CD4-positive, alpha-beta T cell treated with Interleukin-4 for 1 hour (primary cell): Measurements from ENCODE around the gene SFMBT2.
"Not testable (repeated sequence)": the region's sequence is repeated elsewhere in the genome, so short reads cannot be mapped to it uniquely, and the experiment has no call there.

Source experiments
- DNase-seq, 2 donors: peaks; one replicate each; pipeline ENCODE4 v3.0.0-alpha.2; 2020 to 2022

The SFMBT2 gene

DNA sequence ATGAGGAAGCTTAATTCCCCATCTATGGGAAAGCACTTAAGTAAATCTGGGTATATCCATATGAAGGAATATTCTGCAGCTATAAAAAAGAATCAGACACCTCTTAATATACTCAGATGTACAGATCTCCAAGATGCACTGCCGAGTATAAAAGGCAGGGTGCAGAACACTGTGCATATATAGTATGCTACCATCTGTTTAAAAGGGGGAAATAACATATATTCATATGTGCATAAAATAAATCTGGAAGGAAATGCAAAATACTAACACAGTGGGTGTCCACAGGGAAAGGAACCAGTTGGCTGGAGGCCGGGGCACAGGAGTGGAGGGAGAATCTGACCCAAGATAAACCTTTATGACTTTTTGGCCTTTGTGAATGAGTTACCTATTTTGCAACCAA is 201.4 kb downstream of the SFMBT2 start:
- no peak for DNase-seq

DNA sequence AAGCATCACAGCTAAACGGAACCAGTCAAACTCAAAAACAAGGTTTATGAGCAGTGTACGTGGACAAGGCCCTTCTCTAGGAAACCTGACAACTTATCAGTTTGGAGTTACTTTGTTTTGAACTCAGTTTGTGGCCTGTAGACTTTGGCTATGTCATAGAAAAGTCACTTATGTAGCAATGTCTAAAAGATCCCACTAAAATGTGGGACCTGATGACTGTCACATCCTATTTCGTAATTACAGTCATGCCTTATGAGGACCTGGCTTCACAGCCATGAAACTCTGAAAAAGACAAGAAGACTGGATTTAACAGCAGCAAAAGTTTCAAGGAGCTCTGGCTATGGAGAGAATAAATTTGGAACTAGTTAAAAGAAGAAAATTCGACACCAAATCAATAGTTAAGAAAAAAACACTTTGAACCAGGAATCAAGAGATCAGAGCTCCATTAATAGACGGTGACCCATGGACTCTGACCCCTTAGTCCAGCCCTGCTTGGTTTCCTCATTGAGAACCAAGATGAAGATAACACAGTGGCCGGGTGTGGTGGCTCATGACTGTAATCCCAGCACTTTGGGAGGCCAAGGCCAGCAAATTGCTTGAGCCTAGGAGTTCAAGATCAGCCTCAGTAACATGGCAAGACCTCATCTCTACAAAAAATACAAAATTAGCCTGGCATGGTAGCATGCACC is 204.3 kb downstream of the SFMBT2 start:
- DNase-seq = no peak

DNA sequence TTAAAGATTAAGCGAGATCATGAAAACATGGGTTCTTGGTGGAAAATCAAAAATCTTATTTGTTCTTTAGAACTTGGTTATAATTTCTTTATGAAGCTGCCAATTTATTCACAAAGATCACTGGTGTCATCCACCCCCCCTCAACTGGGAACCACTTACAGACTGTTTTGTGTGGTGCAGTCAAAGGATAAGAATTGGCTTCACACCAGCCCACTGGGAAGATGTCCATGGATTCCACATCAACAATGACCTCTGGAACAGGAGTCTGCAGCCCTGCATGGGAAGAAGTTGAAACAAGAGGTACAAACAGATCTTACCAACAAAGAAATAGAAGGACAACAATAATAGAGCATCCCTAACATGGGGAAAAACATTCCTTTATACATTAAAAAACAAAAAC is 205.2 kb downstream of the SFMBT2 start:
- no peak for DNase-seq

DNA sequence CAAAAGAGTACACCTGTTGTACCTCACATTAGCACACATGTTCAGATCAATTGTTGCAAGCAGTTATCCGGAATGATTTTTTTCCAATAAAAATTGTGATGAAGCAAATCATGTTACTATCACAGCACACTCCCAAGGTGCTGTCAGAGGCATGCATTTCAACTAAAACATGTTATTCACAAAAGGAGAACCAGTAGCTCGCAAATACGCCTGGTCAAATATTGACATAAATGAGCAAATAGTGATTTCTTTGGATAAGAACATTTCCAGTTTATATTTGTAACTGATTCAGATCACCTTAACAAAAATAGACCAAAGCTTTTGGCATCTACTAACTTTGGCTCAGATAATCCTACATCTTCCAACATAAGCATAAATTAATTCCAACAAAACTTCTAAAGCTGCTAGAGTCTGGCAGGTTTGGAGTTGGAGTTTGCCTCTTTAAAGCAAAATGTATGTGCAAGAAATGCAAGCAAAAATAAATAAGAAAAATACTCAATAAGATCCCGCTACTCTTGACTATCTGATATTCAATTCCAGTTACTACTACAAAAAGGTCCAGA is 208.0 kb downstream of the SFMBT2 start:
- DNase-seq = no peak

DNA sequence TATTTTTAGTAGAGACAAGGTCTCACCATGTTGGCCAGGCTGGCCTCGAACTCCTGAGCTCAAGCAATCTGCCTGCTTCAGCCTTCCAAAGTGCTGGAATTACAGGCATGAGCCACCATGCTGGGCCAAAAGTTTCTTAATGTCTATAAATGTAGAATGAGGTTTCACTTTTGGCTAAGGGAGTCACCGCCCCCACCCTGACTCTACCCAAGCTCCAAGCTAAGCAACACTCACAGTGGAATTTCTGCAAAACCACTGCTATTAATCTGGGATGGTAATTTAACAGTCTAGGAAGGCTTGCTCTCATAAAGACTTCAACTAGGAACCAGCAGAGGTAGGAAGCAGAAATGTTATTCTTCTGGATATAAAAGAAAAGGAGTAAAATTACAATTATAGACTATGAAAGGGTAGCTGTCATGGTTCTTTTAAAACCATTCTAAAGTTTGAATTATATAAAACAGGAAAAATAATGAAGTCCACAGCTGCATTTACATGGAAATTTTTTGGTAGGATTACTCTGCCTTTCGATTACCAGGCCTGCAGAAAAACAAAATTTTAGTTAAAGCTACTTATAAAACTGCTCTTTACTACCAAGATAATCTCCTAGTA is 211.6 kb downstream of the SFMBT2 start:
- no peak for DNase-seq

DNA sequence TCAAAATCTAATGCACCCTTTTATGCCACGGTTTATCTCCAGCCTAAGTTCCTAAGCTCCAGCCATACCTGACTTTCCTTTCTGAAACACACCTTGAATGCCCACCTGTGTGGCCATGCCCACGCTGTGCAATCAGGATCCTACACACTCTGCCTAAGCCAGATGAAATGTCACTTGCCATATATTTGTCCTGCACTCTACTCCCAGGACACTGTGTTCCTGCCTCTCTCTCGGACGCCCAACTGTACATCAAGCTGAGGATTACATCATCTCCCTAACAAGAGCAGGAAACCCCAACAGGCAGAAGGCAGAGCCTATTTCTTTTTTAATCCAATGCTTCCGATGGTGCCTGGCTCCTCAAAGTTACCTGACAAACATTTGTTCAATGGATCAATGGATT is 214.6 kb downstream of the SFMBT2 start:
- DNase-seq = no peak

DNA sequence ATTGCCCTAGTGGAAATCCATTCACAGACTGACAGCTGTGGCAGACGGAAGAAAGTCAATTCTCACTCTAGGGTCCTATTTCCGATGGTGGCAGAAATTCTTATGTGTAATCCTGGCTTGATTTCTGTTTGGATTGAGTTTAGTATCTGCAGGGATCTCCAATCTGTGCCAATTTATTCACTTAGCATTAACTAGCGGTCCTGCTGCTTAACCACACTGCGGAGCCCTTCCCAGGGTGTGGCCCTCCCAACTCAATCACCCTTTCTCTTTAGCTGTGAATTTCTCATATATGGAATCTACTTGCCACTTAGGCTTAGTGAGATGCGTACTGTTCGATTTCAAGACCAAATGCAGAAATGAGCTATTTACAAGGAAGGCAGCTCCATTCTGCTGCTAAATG is 215.7 kb downstream of the SFMBT2 start:
- no peak for DNase-seq

DNA sequence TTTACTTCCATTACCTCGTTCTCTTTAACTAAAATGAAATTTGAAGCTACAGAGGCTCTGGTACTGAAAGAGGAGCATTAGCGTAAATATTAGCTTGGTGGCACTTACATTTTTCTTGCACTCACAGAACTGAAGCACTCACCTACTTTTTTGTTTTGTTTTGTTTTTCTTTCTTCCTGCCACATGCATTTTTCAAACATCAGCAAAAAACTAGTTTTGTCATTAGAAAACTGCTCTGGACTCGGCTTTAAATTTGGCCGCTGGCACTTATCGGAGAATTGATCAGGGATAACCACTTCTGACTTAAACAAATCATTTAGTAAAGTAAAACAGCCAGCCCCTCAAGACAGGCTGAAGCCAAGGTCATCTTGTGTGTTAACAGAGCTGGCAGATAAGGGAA is 216.3 kb downstream of the SFMBT2 start:
- no peak for DNase-seq

DNA sequence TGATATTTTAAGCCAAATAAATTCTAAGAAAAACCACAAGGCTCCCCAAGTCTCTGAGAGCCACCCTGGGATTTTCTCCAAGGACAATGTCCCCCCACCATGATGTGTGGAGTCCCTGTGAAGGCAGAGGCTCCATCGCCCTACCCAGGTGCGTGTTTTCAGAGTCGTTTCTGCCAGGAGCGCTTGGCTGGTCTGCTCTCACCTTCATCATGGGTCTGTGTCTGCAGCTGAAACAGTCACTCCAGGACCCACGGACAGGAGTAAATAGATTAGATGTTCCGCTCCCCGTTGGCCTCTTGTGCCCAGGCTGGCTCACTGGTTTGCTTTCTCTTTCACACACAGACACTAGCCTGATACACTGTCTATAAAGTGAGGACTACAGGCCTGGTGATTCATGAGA is 217.5 kb downstream of the SFMBT2 start:
- no peak for DNase-seq

DNA sequence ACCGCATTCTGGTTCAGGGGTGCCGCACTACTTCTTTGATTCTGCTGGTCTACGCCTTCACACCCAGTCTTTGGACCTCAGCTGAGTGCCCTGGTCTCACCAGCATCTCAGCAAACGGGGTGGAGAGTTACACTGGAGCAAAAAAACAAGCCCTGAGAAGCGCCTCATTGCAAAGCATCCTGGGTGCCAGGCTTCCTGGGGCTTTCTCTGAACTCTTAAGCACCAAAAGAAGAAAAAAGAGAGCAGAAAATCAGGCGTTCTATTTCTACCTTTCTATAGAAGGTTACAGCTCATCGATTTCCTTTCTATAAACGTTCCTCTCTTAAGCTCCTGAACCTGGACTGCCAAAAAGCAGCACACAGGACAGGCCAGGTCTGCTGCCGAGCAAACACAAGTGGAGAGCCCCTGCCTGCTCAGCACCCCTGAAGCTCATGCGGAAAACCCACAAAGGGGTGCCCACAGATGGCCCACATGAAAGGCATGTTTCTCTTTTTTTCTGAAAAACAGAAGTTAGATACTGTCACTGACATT is 217.9 kb downstream of the SFMBT2 start:
- DNase-seq = peak; percentile 76 to 79

DNA sequence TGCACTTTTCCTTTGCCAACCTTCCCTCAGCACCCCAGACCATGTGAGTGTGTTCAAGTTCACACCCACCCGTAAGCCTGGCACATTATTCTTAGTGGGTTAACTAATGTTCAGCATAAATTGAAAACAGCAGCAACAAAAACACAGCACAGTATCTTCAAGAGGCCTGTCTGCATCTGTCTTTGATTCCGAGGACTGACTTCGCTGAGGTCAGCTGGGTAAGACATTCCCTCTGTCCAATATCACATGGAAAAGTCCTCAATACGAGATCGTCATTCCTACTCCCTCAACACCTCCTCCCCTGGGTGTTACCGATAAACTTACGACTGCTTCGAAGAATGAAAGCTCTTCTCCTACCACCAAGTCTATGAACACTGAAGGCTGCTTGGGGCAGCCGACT is 218.8 kb downstream of the SFMBT2 start:
- no peak for DNase-seq

DNA sequence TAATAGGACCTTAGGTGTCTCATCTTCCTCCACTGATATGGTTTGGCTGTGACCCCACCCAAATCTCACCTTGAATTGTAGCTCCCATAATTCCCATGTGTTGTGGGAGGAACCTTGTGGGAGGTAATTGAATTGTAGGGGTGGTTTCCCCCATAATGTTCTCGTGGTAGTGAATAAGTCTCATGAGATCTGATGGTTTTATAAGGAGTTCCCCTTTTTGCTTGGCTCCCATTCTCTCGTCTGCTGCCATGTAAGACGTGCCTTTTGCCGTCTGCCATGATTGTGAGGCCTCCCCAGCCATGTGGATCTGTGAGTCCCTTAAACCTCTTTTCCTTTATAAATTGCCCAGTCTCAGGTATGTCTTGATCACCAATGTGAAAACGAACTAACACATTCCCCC is 220.1 kb downstream of the SFMBT2 start:
- not testable (repeated sequence) for DNase-seq

DNA sequence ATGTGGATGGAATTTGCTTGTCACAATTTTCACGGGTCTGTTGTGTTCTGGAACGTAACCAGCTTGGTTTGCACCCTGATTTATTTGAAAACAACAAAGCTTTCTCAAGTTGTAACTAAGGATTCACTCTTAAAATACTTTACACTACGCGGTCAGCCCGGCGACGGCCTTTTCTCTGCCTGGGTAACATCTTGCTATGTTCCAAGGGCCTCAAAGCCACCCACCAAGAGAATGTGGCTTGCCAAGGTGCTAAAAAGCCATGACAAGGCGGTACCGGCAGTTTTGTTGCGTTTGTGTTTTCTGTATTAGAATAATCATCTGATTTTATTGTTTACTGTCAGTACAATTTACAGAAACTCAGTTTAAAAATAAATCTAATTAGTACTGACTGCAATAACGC is 220.9 kb downstream of the SFMBT2 start:
- no peak for DNase-seq

DNA sequence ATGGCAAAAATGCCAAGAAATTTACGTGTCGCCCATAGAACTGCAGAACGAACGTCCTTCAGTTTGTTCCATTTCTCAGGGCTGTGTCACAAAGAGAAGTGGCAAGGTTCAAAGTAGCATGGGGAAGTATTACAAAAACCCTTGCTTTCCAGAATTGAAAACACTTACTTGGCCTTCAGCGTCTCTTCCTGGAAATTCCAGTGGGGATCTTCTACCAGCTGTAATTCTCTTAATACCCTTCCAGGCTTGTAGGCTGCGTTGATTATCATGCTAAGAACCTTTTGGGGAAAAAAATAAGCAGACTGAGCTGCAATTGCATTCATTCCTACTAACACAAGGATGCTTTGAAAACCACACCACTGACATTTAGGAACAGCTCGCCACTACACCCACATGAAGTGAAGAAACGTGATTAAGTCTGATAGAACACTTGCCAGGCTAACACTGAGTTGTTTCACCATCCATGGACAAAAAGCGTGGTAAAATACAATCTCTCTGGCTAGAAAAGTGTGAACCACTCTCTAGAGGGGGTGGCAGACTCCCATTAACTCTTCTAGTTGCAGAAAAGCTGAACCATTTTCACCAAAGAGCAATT is 222.3 kb downstream of the SFMBT2 start:
- no peak for DNase-seq

DNA sequence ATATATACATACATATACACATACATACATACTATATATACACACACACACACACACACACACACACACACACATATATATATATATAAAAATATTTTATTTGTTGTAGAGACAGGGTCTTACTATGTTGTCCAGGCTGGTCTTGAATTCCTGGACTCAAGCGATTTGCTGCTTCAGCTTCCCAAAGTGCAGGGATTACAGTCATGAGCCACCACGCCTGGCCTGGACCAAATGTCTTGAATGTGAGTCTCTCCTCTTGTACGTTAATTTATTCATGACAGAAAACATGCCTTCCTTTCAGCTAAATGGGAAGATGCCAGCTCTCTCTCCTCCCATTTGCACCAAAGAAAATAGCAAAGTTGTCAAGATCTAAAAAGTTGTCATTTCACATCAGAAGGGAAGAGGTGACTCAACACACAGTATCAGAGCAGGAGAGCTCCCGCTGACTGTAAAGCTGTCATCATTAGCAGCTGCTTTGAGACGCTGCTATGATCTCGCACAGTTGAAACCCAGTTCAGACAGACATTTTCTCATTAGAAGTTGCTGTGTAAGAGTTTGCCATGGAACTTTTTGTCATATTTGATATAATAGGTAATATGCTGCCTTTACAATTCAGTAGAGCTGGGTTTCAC is 224.3 kb downstream of the SFMBT2 start:
- peak in 1 of 2 donors; percentile 43 for DNase-seq

DNA sequence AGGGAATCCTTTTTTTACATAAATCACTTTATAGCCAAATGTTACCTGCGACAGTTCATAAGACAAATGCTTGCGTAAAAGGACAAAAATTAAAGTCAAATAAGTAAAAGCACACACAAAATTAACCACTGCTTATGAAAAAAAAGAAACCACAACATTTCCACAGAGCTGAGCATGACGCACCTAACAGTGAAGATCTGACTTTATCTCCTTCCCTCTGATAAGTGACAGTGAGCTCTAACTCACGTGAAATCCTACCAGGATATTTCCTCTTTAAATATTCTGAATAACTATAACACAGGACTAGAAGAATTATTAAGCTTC is 225.5 kb downstream of the SFMBT2 start:
- peak; percentile 22 to 43 for DNase-seq

DNA sequence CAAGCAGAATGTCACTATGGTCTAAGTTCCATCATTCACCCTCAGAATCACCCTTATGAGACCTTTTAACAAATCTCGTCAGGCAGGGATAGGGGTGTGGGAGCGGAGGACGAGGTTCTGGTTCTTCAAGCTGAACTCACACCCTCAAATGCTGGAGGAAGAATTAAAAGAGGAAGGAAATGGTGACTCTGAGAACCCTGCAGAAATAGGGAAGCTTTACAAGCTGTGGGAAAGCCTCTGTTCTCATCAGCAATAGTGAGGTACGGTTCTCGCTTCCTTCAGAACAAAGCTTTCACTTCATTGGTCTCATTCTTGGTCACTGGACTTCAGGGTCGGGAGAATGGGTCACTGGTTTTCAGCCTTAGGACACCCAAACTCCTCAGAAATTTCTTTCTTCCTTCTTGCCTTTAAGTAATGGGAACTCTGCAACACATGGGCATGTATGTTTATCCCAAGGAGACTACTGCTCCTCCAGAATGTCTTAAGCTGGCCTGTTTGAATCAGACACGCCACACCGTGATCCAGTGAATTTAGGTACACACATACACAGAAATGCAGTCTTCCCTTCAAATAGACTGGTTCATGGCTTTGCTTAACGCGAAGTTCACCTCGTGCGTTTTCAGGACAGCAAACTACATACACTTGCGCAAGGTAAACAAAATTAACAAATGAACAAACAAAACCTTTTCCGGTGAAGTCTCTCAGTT is 226.0 kb downstream of the SFMBT2 start:
- peak; percentile 29 to 63 for DNase-seq

DNA sequence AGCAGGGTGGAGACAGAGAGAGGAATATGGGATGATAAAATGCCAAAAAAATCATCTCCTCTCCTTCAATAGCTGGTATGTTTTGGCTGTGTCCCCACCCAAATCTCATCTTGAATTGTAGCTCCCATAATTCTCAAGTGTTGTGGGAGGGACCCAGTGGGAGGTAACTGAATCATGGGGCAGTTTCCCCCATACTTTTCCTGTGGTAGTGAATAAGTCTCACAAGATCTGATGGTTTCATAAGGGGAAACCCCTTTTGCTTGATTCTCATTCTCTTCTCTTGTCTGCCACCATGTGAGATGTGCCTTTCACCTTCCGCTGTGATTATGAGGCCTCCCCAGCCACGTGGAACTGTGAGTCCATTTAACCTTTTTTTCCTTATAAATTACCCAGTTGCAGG is 226.7 kb downstream of the SFMBT2 start:
- DNase-seq = peak in 1 of 2 donors; percentile 51

DNA sequence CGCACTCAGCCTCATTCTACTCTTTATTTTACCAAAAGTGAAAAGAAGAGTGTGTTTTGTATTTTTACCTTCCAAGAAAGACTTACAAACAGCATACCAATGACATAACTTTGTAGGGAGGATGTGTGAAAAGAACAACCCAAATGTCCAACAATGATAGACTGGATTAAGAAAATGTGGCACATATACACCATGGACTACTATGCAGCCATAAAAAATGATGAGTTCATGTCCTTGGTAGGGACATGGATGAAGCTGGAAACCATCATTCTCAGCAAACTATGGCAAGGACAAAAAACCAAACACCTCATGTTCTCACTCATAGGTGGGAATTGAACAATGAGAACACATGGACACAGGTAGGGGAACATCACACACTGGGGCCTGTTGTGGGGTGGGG is 228.5 kb downstream of the SFMBT2 start:
- DNase-seq = not testable (repeated sequence)

DNA sequence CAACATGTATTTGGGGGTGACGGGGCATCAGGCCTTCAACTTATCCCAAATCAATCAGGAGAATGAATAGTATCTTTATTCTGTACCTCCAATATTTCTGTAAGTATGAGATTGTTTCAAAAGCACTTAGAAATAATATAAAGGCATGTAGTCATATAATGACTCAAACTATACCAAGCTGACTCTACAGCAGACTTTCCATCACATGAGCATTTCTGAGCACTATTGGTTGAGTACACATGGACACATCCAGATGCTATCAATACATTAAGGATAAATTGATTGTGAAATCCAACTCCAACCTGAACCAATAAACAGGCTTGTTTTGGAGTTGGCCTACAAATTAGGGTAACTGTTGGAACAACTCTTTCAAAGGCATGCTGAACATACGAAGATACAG is 229.4 kb downstream of the SFMBT2 start:
- DNase-seq = no peak

DNA sequence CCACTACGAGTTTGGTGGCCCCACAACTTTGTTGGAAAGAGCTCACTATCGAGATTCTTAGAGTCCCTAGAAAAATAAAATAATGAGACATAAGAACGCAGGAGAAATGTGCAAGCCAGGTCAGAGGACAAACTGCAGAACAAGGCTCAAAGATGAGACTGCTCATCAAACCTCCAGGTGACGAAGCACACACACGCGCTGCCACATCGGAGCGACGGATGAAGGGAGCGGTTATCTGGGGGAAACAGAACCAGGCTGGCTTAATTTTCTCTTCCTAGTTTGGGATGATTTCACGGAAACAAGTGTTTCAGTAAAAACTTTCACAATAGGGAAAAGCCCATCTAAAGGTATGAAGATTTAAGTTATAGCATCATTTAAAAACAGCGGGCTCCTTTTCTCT is 231.3 kb downstream of the SFMBT2 start:
- DNase-seq = no peak

DNA sequence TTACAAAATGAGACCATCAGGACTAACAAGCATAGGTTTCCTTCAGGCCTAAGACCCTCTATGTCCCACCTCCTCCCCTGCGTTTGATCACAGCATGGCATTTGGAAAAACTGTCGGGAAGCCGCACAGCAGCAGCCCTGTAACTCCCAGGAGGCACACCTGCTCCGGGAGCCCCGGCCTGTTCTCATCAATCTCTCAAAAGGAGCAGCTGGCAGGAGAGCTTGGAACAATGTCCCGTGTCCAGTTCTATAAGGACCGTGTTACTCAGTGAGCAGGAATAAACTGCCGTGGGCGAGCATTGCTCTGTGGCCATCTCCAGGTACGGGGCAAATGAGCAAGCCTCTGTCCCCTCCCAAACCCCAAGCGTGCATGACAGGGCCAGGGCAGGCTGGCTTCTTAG is 236.9 kb downstream of the SFMBT2 start:
- no peak for DNase-seq

DNA sequence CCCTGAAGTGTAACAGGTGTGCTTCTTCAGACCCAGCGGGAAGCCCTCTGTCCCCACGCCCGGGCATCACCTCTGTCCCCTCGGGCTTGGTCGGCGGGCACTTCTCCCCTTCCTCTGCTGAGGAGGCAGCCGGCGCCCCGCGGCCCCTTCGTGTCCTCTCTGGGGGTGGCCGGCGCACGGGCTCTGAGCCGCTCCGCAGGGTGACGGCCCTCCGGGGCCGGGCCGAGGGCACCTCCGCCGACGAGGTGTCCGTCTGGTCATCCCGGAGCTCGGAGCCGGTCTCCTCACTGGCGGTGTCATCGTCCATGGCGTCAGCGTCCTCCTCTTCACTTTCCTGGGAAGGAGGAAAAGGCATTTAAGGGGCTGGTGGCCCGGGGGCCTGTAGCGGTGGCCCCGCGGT is 239.0 kb downstream of the SFMBT2 start:
- DNase-seq = no peak
